Left lung (tissue), 10 donors: ENCODE data around the gene TMEM203. TPM values are rescaled to one million over a fixed set of nuclear protein-coding genes. Genes with fewer than 3 reads are reported as not detected.

Experiments
- ATAC-seq: fragments of 200-7000 bp; cut with Tn5 transposase; one replicate; pipeline ENCODE4 v1.9.1; 2020; ENCODE audit warnings: moderate library complexity
- DNase-seq, 4 donors: peaks; one replicate each; pipeline ENCODE4 v3.0.0-alpha.2; 2013 to 2020
- H3K27ac ChIP-seq, 2 donors: fragments of 200-600 bp; sonication (generic) in 1 of 2; one replicate each; pipeline versions ENCODE4 v1.5.0 to v1.8.0; 2020 to 2021
- H3K27me3 ChIP-seq, 2 donors: fragments of 200-600 bp; sonication (generic) in 1 of 2; one replicate each; pipeline versions ENCODE4 v1.5.0 to v1.8.0; 2020 to 2021
- H3K36me3 ChIP-seq, 2 donors: fragments of 200-600 bp; sonication (generic) in 1 of 2; one replicate each; pipeline versions ENCODE4 v1.5.0 to v1.8.0; 2020 to 2021
- H3K4me1 ChIP-seq, 2 donors: fragments of 200-600 bp; one replicate each; pipeline ENCODE4 v1.8.0; 2021
- H3K4me3 ChIP-seq, 2 donors: fragments of 200-600 bp; sonication (generic) in 1 of 2; one replicate each; pipeline versions ENCODE4 v1.5.0 to v1.8.0; 2020 to 2021; ENCODE audit warnings: mild to moderate bottlenecking in 1 of 2
- H3K9me3 ChIP-seq, 2 donors: fragments of 200-600 bp; sonication (generic) in 1 of 2; one replicate each; pipeline versions ENCODE4 v1.5.0 to v1.8.0; 2020 to 2021
- CTCF ChIP-seq, 2 donors: fragments of 200-600 bp; sonication (generic) in 1 of 2; IDR thresholded peaks; one replicate each; pipeline versions ENCODE4 v1.5.0 to v1.8.0; 2021; ENCODE audit warnings: antibody characterized with exemption in 2 of 2
- intact Hi-C, 2 donors: fragments of 100-400 bp; cut with DNase I; formaldehyde crosslinking; loops; one replicate each; pipeline versions ENCODE4 v1.11.2 to v1.14.2; 2022
- polyA plus RNA-seq, 6 donors: library from polyadenylated mRNA; unstranded; fragments of 120-200 nt; gene quantifications; one replicate each; pipeline ENCODE4 v1.2.1, GENCODE V29; 2013; ENCODE audit not compliant: insufficient read length in 6 of 6
- total RNA-seq, 2 donors: library from RNA; stranded (reverse); fragmentation: NEBNext Ultra II Directional; extraction: Animal tissue kit (Norgen Biotek cat#: 25700); gene quantifications; one replicate each; pipeline ENCODE4 v1.2.1, GENCODE V29; 2021
- donor health status: DM: no; HTN: yes; CAD: no.
- donor health status: DM: no; HTN: no; CAD: no.

Gene TMEM203
- total and polyA plus RNA-seq, 8 donors: 30.4 to 37.8 (median 31.8) TPM

GRCh38 chr9:137173796-137174664 is 31.4 kb downstream of the TMEM203 start:
- intact Hi-C loops: no loop called here
- TF ChIP-seq CTCF (IDR thresholded peaks at IDR 0.05): no peak
- Histone ChIP-seq H3K9me3 (no peaks in the 10 kb centered on the region), H3K27me3 (peaks cover 19 to 70% of the 10 kb centered on the region in 2 donors), H3K27ac (no peak overlapping the region), H3K36me3 (peaks cover 0 to 24% of the 10 kb centered on the region in 2 donors), H3K4me1 (peaks cover 0 to 15% of the 10 kb centered on the region in 2 donors), H3K4me3 (no peak overlapping the region)
- no peak for ATAC-seq
- no peak for DNase-seq

- ATAC-seq: no peak
- intact Hi-C loops: no loop called here
These were observed 32.3 kb downstream of the TMEM203 start for GRCh38 chr9:137172901-137173795.

GRCh38 chr9:137171149-137171900 is 34.1 kb downstream of the TMEM203 start:
- ATAC-seq (no peak), DNase-seq (no peak)
- no peak overlapping the region for H3K4me3 ChIP-seq
- intact Hi-C loops: no loop called here
- no peak overlapping the region for H3K27ac ChIP-seq
- no peaks in the 10 kb centered on the region for H3K9me3 ChIP-seq
- peaks cover 46 to 97% of the 10 kb centered on the region in 2 donors for H3K27me3 ChIP-seq
- no peaks in the 10 kb centered on the region for H3K36me3 ChIP-seq
- peaks cover 8 to 22% of the 10 kb centered on the region in 2 donors for H3K4me1 ChIP-seq
- no peak for TF ChIP-seq CTCF (IDR thresholded peaks at IDR 0.05)

More at GRCh38 chr9:137172901-137173795, 32.3 kb downstream of the TMEM203 start:
- H3K9me3 ChIP-seq: no peaks in the 10 kb centered on the region
- no peak for TF ChIP-seq CTCF (IDR thresholded peaks at IDR 0.05)
- DNase-seq: no peak
- no peak overlapping the region for H3K4me3 ChIP-seq
- peaks cover 28 to 79% of the 10 kb centered on the region in 2 donors for H3K27me3 ChIP-seq
- H3K27ac ChIP-seq: no peak overlapping the region
- H3K4me1 ChIP-seq: peaks cover 5 to 21% of the 10 kb centered on the region in 2 donors
- H3K36me3 ChIP-seq: peaks cover 0 to 15% of the 10 kb centered on the region in 2 donors

GRCh38 chr9:137170486-137171148 is 34.8 kb downstream of the TMEM203 start:
- Histone ChIP-seq H3K9me3 (no peaks in the 10 kb centered on the region), H3K36me3 (no peaks in the 10 kb centered on the region), H3K27me3 (peaks cover 53 to 100% of the 10 kb centered on the region in 2 donors), H3K4me3 (no peak overlapping the region), H3K4me1 (peaks cover 8 to 22% of the 10 kb centered on the region in 2 donors), H3K27ac (no peak overlapping the region)
- DNase-seq (no peak), ATAC-seq (no peak)
- intact Hi-C loops: no loop called here
- no peak for TF ChIP-seq CTCF (IDR thresholded peaks at IDR 0.05)
